Upper lobe of left lung (tissue), 6 donors: ENCODE data around the gene PDZD2. TPM values are rescaled to one million over a fixed set of nuclear protein-coding genes. Genes with fewer than 3 reads are reported as not detected.

Source experiments
- ATAC-seq, 2 donors: fragments of 200-7000 bp; cut with Tn5 transposase; one replicate each; pipeline ENCODE4 v1.9.1; 2022; ENCODE audit warnings: mild to moderate bottlenecking in 2 of 2, moderate library complexity in 2 of 2; ENCODE audit not compliant: low FRiP score in 2 of 2
- DNase-seq, 2 donors: peaks; one replicate each; pipeline ENCODE4 v3.0.0-alpha.2; 2019 to 2020
- H3K27ac ChIP-seq, 4 donors: fragments of 200-600 bp; sonication (generic); one replicate each; pipeline ENCODE4 v1.5.1; 2016 to 2019
- H3K27me3 ChIP-seq, 4 donors: fragments of 200-600 bp; sonication (generic); one replicate each; pipeline ENCODE4 v1.5.1; 2017 to 2019
- H3K36me3 ChIP-seq, 4 donors: fragments of 200-600 bp; sonication (generic); one replicate each; pipeline ENCODE4 v1.5.1; 2016 to 2019
- H3K4me1 ChIP-seq, 4 donors: fragments of 200-600 bp; sonication (generic); one replicate each; pipeline ENCODE4 v1.5.1; 2018 to 2019
- H3K4me3 ChIP-seq, 4 donors: fragments of 200-600 bp; sonication (generic); one replicate each; pipeline ENCODE4 v1.5.1; 2017 to 2019; ENCODE audit warnings: mild to moderate bottlenecking in 2 of 4, moderate library complexity in 1 of 4
- H3K9me3 ChIP-seq, 4 donors: fragments of 200-600 bp; sonication (generic); one replicate each; pipeline ENCODE4 v1.5.1; 2018 to 2019
- CTCF ChIP-seq, 6 experiments: fragments of 450-650 bp in 4 of 6; fragments of 200-600 bp in 2 of 6; sonication (generic) in 2 of 6; IDR thresholded peaks; one replicate each; pipeline ENCODE4 v1.5.1; 2016 to 2019; ENCODE audit warnings: antibody characterized with exemption in 6 of 6
- EP300 ChIP-seq, 4 donors: sonication (generic); formaldehyde crosslinking; IDR thresholded peaks; one replicate each; pipeline ENCODE4 v1.5.1; 2017; ENCODE audit warnings: antibody characterized with exemption in 4 of 4, control low read depth in 2 of 4
- POLR2A ChIP-seq, 4 donors: fragments of 450-650 bp; IDR thresholded peaks; one replicate each; pipeline ENCODE4 v1.5.1; 2016 to 2017; ENCODE audit warnings: antibody characterized with exemption in 4 of 4, mild to moderate bottlenecking in 2 of 4
- POLR2AphosphoS5 ChIP-seq, 2 donors: sonication (generic); formaldehyde crosslinking; IDR thresholded peaks; one replicate each; pipeline ENCODE4 v1.5.1; 2017; ENCODE audit warnings: antibody characterized with exemption in 2 of 2
- WGBS, 2 donors: methylation state at CpG; one replicate each; pipeline ENCODE4 v1.1.5; 2017 to 2018; 5-methylcytosine and 5-hydroxymethylcytosine counted together
- total RNA-seq, 6 donors: library from RNA; depleted of rRNA in 4 of 6; stranded (reverse); fragments of >200 nt in 4 of 6; gene quantifications; one replicate each; pipeline versions ENCODE4 v1.1.0 to v1.2.1, GENCODE V29; 2016 to 2021
- donor health status: DM: no; HTN: no; CAD: no; lungs with moderate emphysema.
- donor health status: DM: no; HTN: yes; CAD: no; lungs with severe emphysema.

The PDZD2 gene
- total RNA-seq, 6 donors from 2014 or later: 53.4 to 73.6 (median 68.4) TPM

GRCh38 chr5:31755676-31756230 lies 116.8 kb downstream of the PDZD2 start:
- no peak for ATAC-seq
- TF ChIP-seq POLR2AphosphoS5 (IDR thresholded peaks at IDR 0.05): no peak
- no peak for TF ChIP-seq EP300 (IDR thresholded peaks at IDR 0.05)
- no peak for TF ChIP-seq CTCF (IDR thresholded peaks at IDR 0.05)
- no peak for TF ChIP-seq POLR2A (IDR thresholded peaks at IDR 0.05)
- DNase-seq: no peak
- Histone ChIP-seq H3K27ac (no peak overlapping the region), H3K4me1 (peaks cover 0 to 6% (median 0%) of the 10 kb centered on the region in 4 donors), H3K9me3 (no peaks in the 10 kb centered on the region), H3K36me3 (no peaks in the 10 kb centered on the region), H3K27me3 (no peaks in the 10 kb centered on the region), H3K4me3 (no peak overlapping the region)
- 90 to 91% methylated on average over 10 of the region's 10 CpGs for WGBS, 2 donors

- Histone ChIP-seq H3K36me3 (no peaks in the 10 kb centered on the region), H3K27ac (no peak overlapping the region), H3K27me3 (no peaks in the 10 kb centered on the region), H3K4me3 (no peak overlapping the region), H3K9me3 (no peaks in the 10 kb centered on the region), H3K4me1 (peaks cover 0 to 6% (median 0%) of the 10 kb centered on the region in 4 donors)
- ATAC-seq (no peak), DNase-seq (no peak)
- no peak for TF ChIP-seq CTCF (IDR thresholded peaks at IDR 0.05)
- TF ChIP-seq POLR2A (IDR thresholded peaks at IDR 0.05): no peak
- WGBS, 2 donors: 93 to 95% methylated on average over 8 of the region's 8 CpGs
These were observed 118.9 kb downstream of the PDZD2 start for GRCh38 chr5:31757806-31758205.

DNA sequence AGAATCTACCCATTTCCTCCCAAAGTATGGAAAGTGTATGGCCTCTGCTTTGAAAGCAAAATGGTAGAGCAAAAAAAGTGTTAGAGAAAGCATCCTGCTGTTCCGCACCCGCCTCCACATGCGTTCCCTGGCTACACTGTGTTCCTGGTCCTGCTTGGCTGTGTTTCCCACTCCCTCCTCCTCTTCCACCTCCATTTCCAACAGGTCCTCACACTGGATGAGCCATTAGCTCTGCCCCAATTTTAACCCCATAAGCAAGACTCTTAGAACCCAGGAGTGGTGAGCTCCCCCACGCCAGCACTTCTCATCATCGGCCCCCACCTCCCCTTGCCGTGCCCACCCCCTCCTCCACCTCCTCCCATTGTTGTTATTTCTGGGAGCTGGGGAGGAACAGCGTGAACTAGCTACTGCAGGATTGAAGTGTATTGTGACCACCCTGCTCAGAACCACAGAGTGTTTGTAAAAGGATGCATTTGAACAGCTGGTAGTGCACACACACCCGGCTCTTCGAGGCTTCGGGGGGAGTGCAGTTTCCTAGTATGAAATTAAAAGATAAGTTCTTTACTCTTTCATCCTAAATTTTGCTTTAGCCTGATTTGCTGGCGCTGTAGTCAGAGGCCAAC lies 120.0 kb downstream of the PDZD2 start:
- no peak overlapping the region for H3K4me3 ChIP-seq
- no peak for ATAC-seq
- 70 to 71% methylated on average over 11 of the region's 11 CpGs for WGBS, 2 donors
- no peaks in the 10 kb centered on the region for H3K9me3 ChIP-seq
- DNase-seq: no peak
- H3K4me1 ChIP-seq: peaks cover 0 to 6% (median 0%) of the 10 kb centered on the region in 4 donors
- H3K36me3 ChIP-seq: no peaks in the 10 kb centered on the region
- TF ChIP-seq POLR2A (IDR thresholded peaks at IDR 0.05): no peak
- TF ChIP-seq CTCF (IDR thresholded peaks at IDR 0.05): no peak
- no peak for TF ChIP-seq POLR2AphosphoS5 (IDR thresholded peaks at IDR 0.05)
- TF ChIP-seq EP300 (IDR thresholded peaks at IDR 0.05): no peak
- H3K27me3 ChIP-seq: no peaks in the 10 kb centered on the region
- H3K27ac ChIP-seq: no peak overlapping the region

DNA sequence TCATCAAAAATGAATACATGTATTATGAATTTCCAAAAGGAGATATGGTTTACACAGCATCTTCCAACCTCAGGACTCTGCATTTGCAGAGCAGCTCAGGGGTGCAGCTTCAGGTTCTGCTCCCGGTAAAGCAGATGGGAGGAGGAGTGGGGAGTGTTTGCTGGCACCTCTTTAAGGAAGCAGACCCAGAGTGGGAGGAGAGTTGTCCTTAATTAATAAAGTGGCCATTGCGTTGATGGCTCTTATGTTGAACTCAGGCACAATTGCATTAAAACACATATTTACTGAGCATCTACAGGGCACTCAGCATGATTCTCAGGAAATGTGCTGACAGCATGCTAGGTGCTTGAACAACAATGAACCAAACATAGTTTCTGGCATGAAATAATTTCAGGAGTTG lies 121.0 kb downstream of the PDZD2 start:
- H3K9me3 ChIP-seq: no peaks in the 10 kb centered on the region
- ATAC-seq: peak in 1 of 2 donors; percentile 12
- no peak for DNase-seq
- H3K27ac ChIP-seq: no peak overlapping the region
- no peaks in the 10 kb centered on the region for H3K36me3 ChIP-seq
- TF ChIP-seq POLR2A (IDR thresholded peaks at IDR 0.05): no peak
- TF ChIP-seq EP300 (IDR thresholded peaks at IDR 0.05): no peak
- TF ChIP-seq CTCF (IDR thresholded peaks at IDR 0.05): no peak
- TF ChIP-seq POLR2AphosphoS5 (IDR thresholded peaks at IDR 0.05): no peak
- peaks cover 0 to 6% (median 0%) of the 10 kb centered on the region in 4 donors for H3K4me1 ChIP-seq
- no peaks in the 10 kb centered on the region for H3K27me3 ChIP-seq
- H3K4me3 ChIP-seq: no peak overlapping the region
- 72 to 75% methylated on average over 2 of the region's 2 CpGs for WGBS, 2 donors

DNA sequence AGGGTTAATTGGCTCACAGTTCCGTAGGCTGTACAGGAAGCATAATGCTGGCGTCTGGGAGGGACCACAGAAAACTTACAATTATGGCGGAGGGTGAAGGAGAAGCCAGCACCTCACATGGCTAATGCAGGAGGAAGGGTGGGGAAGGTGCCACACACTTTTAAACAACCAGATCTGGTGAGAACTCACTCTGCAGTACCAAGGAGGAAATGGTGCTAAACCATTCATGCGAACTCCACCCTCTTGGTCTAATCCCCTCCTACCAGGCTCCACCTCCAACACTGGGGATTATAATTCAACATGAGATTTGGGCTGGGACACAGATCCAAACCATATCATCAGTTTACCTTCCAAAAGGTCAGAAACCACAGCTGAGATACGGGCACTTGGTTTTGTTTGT lies 122.9 kb downstream of the PDZD2 start:
- TF ChIP-seq CTCF (IDR thresholded peaks at IDR 0.05): no peak
- no peak for TF ChIP-seq POLR2A (IDR thresholded peaks at IDR 0.05)
- TF ChIP-seq POLR2AphosphoS5 (IDR thresholded peaks at IDR 0.05): no peak
- no peak for TF ChIP-seq EP300 (IDR thresholded peaks at IDR 0.05)
- H3K36me3 ChIP-seq: no peaks in the 10 kb centered on the region
- DNase-seq (no peak), ATAC-seq (no peak)
- H3K27ac ChIP-seq: no peak overlapping the region
- WGBS, 2 donors: 70 to 75% methylated on average over 5 of the region's 5 CpGs
- H3K4me1 ChIP-seq: peaks cover 0 to 6% (median 0%) of the 10 kb centered on the region in 4 donors
- no peak overlapping the region for H3K4me3 ChIP-seq
- H3K27me3 ChIP-seq: no peaks in the 10 kb centered on the region
- no peaks in the 10 kb centered on the region for H3K9me3 ChIP-seq
